K562 (cell line): ENCODE measurements around the gene ZDHHC16. TPM values are rescaled to one million over a fixed set of nuclear protein-coding genes. Genes with fewer than 3 reads are reported as not detected.

Source experiments
- ATAC-seq: fragments of 200-7000 bp; cut with Tn5 transposase; 3 replicates; pipeline ENCODE4 v1.9.1; 2020; ENCODE audit warnings: moderate library complexity
- BruUV-seq: library from RNA; stranded (reverse); fragments of 400-500 nt; replicated peaks from 2 replicates; lab custom pipeline; 2021; lab: Mats Ljungman, UMichigan
- CTCF ChIA-PET: fragments of 300-600 bp; formaldehyde crosslinking; extraction: SDS; loops from one replicate; lab custom pipeline; 2021; ENCODE audit warnings: low intra/inter-chr PET ratio; lab: Yijun Ruan, JAX
- POLR2A ChIA-PET: fragments of 300-600, 350-650 bp; sonication (Branson Sonifier 250); formaldehyde crosslinking; extraction: SDS; loops from one replicate; lab custom pipeline; 2021; ENCODE audit warnings: antibody characterized with exemption, inconsistent platforms; lab: Yijun Ruan, JAX
- DNase-seq, 4 experiments: peaks; one replicate each; pipeline versions ENCODE4 v3.0.0 to v3.0.0-alpha.2; 2011 to 2018; ENCODE audit warnings: low spot score in 3 of 4, mixed read lengths in 3 of 4; ENCODE audit errors: extremely low read depth in 1 of 4
- FAIRE-seq: peaks from 2 replicates; lab custom pipeline; 2011; peaks lifted over from hg19 to GRCh38; lab: Jason Lieb, UNC
- H2AFZ ChIP-seq: 2 replicates; pipeline ENCODE4 v1.6.0; 2011; ENCODE audit warnings: low read depth, low read length, control low read depth, inconsistent platforms
- H3K27ac ChIP-seq: fragments of 200-600 bp; 3 replicates; pipeline ENCODE4 v1.8.0; 2011; ENCODE audit warnings: low read depth, mild to moderate bottlenecking, control low read depth, inconsistent platforms, low read length, moderate library complexity, mixed read lengths; ENCODE audit errors: extremely low read depth
- H3K27me3 ChIP-seq, 2 experiments: fragments of 300-600 bp in 1 of 2; 2 replicates in 1 of 2; 3 replicates in 1 of 2; pipeline versions ENCODE4 v1.6.0 to v1.8.0; 2011; ENCODE audit warnings: inconsistent platforms in 2 of 2, low read length in 2 of 2, mild to moderate bottlenecking in 1 of 2, mixed read lengths in 1 of 2, moderate library complexity in 1 of 2; ENCODE audit not compliant: control insufficient read depth in 2 of 2, insufficient read depth in 2 of 2
- H3K36me3 ChIP-seq: fragments of 300-600 bp; 3 replicates; pipeline ENCODE4 v1.8.0; 2011; ENCODE audit warnings: mild to moderate bottlenecking, low read length, inconsistent platforms; ENCODE audit not compliant: control insufficient read depth, insufficient read depth
- H3K4me1 ChIP-seq, 2 experiments: fragments of 200-600 bp in 1 of 2; replicated peaks in 1 of 2; 2 replicates in 1 of 2; 3 replicates in 1 of 2; pipeline versions ENCODE4 v1.5.1 to v1.8.0; 2011; ENCODE audit warnings: inconsistent platforms in 2 of 2, low read length in 2 of 2, mild to moderate bottlenecking in 1 of 2, mixed read lengths in 1 of 2, moderate library complexity in 1 of 2; ENCODE audit not compliant: control insufficient read depth in 2 of 2, insufficient read depth in 2 of 2
- H3K4me2 ChIP-seq: 2 replicates; pipeline ENCODE4 v1.6.1; 2011; ENCODE audit warnings: low read length, control low read depth, inconsistent platforms, mixed read lengths; ENCODE audit not compliant: insufficient read depth
- H3K4me3 ChIP-seq: fragments of 200-600 bp; sonication (generic), shearing (Covaris generic); 2 replicates; pipeline ENCODE4 v1.5.1; 2016; ENCODE audit warnings: control low read depth, inconsistent platforms
- H3K79me2 ChIP-seq: fragments of 200-600 bp; 3 replicates; pipeline ENCODE4 v1.8.0; 2011; ENCODE audit warnings: low read length, inconsistent platforms; ENCODE audit not compliant: control insufficient read depth, insufficient read depth
- H3K9ac ChIP-seq, 2 experiments: 2 replicates each; pipeline versions ENCODE4 v1.6.0 to v1.6.1; 2011; ENCODE audit warnings: low read depth in 2 of 2, low read length in 2 of 2, control low read depth in 1 of 2, inconsistent platforms in 1 of 2, mild to moderate bottlenecking in 1 of 2, mixed read lengths in 1 of 2; ENCODE audit not compliant: insufficient read depth in 1 of 2
- H3K9me1 ChIP-seq: one replicate; pipeline ENCODE4 v1.6.0; 2011; ENCODE audit warnings: inconsistent platforms, mild to moderate bottlenecking, low read length, moderate library complexity; ENCODE audit not compliant: control insufficient read depth, insufficient read depth
- H3K9me3 ChIP-seq: replicated peaks from 2 replicates; pipeline ENCODE4 v1.5.1; 2011; ENCODE audit warnings: low read depth, low read length, inconsistent platforms; ENCODE audit not compliant: control insufficient read depth, insufficient read depth
- H4K20me1 ChIP-seq: replicated peaks from 2 replicates; pipeline ENCODE4 v1.6.1; 2011; ENCODE audit warnings: low read length, inconsistent platforms, mixed read lengths; ENCODE audit not compliant: control insufficient read depth, insufficient read depth
- ETV6 ChIP-seq, 3 experiments: fragments of 150-350 bp in 1 of 3; sonication (generic) in 1 of 3; formaldehyde crosslinking in 1 of 3; IDR thresholded peaks; 2 replicates each; pipeline versions ENCODE4 v1.6.1 to v1.8.0; 2014 to 2022; ENCODE audit warnings: borderline replicate concordance in 2 of 3, low read depth in 2 of 3, antibody characterized with exemption in 1 of 3, low read length in 1 of 3, mild to moderate bottlenecking in 1 of 3, missing genetic modification reagents in 1 of 3
- GATA2 ChIP-seq: sonication (generic); formaldehyde crosslinking; IDR thresholded peaks from 2 replicates; pipeline ENCODE4 v1.4.0; 2020; ENCODE audit warnings: mild to moderate bottlenecking, missing genetic modification reagents
- HNRNPL ChIP-seq: fragments of 200-400 bp; formaldehyde crosslinking; IDR thresholded peaks from 2 replicates; pipeline ENCODE4 v1.6.1; 2017; ENCODE audit warnings: low read depth, mild to moderate bottlenecking, low read length
- ILK ChIP-seq: fragments of 450-650 bp; IDR thresholded peaks from 2 replicates; pipeline ENCODE4 v1.6.1; 2016; ENCODE audit warnings: missing genetic modification characterization, low read depth, mild to moderate bottlenecking, missing compliant biosample characterization, moderate library complexity, borderline replicate concordance
- NFIC ChIP-seq: fragments of 450-650 bp; IDR thresholded peaks from 2 replicates; pipeline ENCODE4 v1.6.1; 2017; ENCODE audit warnings: mild to moderate bottlenecking, inconsistent platforms
- RB1 ChIP-seq: fragments of 450-650 bp; IDR thresholded peaks from 2 replicates; pipeline ENCODE4 v1.6.1; 2017; ENCODE audit warnings: low read depth, mild to moderate bottlenecking
- RBBP5 ChIP-seq: fragments of 200-600 bp; sonication (generic); IDR thresholded peaks from 2 replicates; pipeline ENCODE4 v1.6.1; 2012; ENCODE audit warnings: borderline replicate concordance, mild to moderate bottlenecking, low read length, control low read depth, inconsistent platforms; ENCODE audit not compliant: insufficient read depth, poor library complexity, severe bottlenecking
- TCF7 ChIP-seq: sonication (generic); IDR thresholded peaks from 2 replicates; pipeline ENCODE4 v1.6.1; 2016; ENCODE audit warnings: antibody characterized with exemption, borderline replicate concordance
- ZNF121 ChIP-seq: sonication (generic); formaldehyde crosslinking; conservative IDR thresholded peaks from 2 replicates; pipeline ENCODE4 v1.8.0; 2022; ENCODE audit warnings: missing genetic modification reagents
- ZNF311 ChIP-seq: fragments of 250-450 bp; sonication (Bioruptor Pico); IDR thresholded peaks from 2 replicates; pipeline ENCODE4 v1.4.0; 2020; ENCODE audit warnings: mild to moderate bottlenecking, moderate library complexity
- ZNF57 ChIP-seq: fragments of 450-650 bp; formaldehyde crosslinking; IDR thresholded peaks from 2 replicates; pipeline ENCODE4 v1.4.0; 2020; ENCODE audit warnings: mild to moderate bottlenecking, moderate library complexity
- WGBS: fragments of 100-300 bp; shearing (Covaris generic); methylation state at CpG from one replicate; pipeline ENCODE4 v1.1.6; 2016; ENCODE audit warnings: low coverage, mixed read lengths; ENCODE audit not compliant: insufficient coverage; ENCODE audit errors: missing lambda C conversion rate; 5-methylcytosine and 5-hydroxymethylcytosine counted together
- in situ Hi-C: fragments of 300-500 bp; cut with MboI; formaldehyde crosslinking; loops from 4 replicates; pipeline ENCODE4 v1.15.0; 2018; ENCODE audit warnings: inconsistent platforms, mixed read lengths
- intact Hi-C: fragments of 100-400 bp; cut with micrococcal nuclease; formaldehyde crosslinking; loops from 2 replicates; pipeline ENCODE4 v1.14.2; 2022
- polyA plus RNA-seq, 8 experiments: library from polyadenylated mRNA; depleted of rRNA in 4 of 8; stranded (reverse) in 5 of 8; unstranded in 3 of 8; fragments of >200 nt; fragmentation: Nextera tagmentation in 2 of 8; fragmentation: Illumina TruSeq in 1 of 8; extraction: Ambion mirVana in 2 of 8; extraction: Trizol in 1 of 8; gene quantifications; 2 replicates each; pipeline versions ENCODE4 v1.2.1 to v1.2.3, GENCODE V29; 2011 to 2014; ENCODE audit warnings: inconsistent platforms in 1 of 8, missing spikeins in 1 of 8
- total RNA-seq, 7 experiments: library from RNA; depleted of rRNA in 6 of 7; stranded (reverse); fragments of >200 nt in 6 of 7; fragmentation: Illumina TruSeq in 2 of 7; extraction: Trizol in 2 of 7; gene quantifications; 2 replicates each; pipeline versions ENCODE4 v1.2.1 to v1.2.3, GENCODE V29; 2011 to 2021; ENCODE audit warnings: low replicate concordance in 1 of 7
- TF ChIP-seq, protein P1 (sequence below): fragments of 250-450 bp; sonication (Bioruptor Pico); IDR thresholded peaks from 2 replicates; pipeline ENCODE4 v1.4.0; 2020; ENCODE audit warnings: mild to moderate bottlenecking, moderate library complexity
- TF ChIP-seq, protein P2 (sequence below): fragments of 450-650 bp; formaldehyde crosslinking; IDR thresholded peaks from 2 replicates; pipeline ENCODE4 v1.4.0; 2022; ENCODE audit warnings: missing genetic modification characterization
- TF ChIP-seq, protein P3 (sequence below), 2 experiments: IDR thresholded peaks in 1 of 2; conservative IDR thresholded peaks in 1 of 2; 2 replicates each; pipeline ENCODE4 v1.6.1; 2016; ENCODE audit warnings: low read depth in 2 of 2, mild to moderate bottlenecking in 1 of 2, missing compliant biosample characterization in 1 of 2, missing genetic modification characterization in 1 of 2, moderate library complexity in 1 of 2

ZDHHC16 gene
- total and polyA plus RNA-seq, 9 of the 15 experiments (the other 6 are each of a cell fraction or from before 2014, with no cell fraction given): 12.5 to 33.8 (median 21.3) TPM

DNA sequence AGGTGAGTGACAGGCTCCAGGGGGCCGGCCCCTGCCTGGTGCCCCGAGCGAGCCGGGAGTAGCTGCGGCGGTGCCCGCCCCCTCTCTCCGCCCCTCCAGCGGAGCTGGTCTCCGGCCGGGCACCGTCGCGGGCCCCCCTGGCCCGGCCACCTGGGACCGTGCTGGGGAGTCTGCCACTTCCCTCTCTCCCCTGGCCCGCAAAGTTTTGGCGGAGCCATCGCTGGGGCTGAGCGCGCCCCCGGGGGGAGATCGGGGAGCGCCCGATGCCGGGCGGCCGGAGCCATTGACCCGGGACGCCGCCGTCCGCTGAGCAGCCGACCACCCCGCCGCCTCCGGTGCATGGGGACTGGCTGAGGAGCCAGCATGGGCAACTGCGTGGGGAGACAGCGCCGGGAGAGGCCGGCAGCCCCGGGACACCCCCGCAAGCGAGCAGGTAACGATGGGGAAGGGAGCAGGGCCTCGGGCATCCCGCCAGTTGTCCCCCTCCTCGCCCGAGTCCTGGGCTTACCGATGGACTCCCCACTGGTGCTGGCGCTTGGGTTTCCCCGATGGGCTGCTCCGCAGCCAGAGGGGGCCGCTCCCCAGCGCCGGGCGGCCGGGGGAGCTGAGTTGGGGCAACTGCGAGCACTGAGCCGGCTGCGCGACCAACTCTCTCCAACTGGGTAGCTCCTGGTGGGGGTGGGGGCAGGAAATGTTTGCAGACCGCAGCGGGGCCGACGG, 53.0 kb downstream of the ZDHHC16 start, which contains the start of gene UBTD1:
Gene UBTD1, plus strand, starts transcription at position 84 of the 720 bp plus-strand sequence. Its CDS starts 280 bp downstream, at position 364.
- H3K4me1 ChIP-seq: peaks cover 5 to 30% of the 10 kb centered on the region in 2 experiments; a peak in 4 of 5 replicates
- peaks cover 6 to 26% of the 10 kb centered on the region in 2 experiments; a peak in 3 of 5 replicates for H3K27me3 ChIP-seq
- H3K9me1 ChIP-seq: no peaks in the 10 kb centered on the region
- ChIA-PET POLR2A (interaction anchor here (1.4 kb wide), 2 partner anchors 10 to 40 kb away, joined by 3 to 4 read pairs; no protein-coding TSS in a partner anchor), CTCF (no interaction called here)
- intact Hi-C loops (no loop called here), in situ Hi-C loops (no loop called here)
- H3K9me3 ChIP-seq: no peaks in the 10 kb centered on the region
- FAIRE-seq (no peak), ATAC-seq (peak; percentile 4), DNase-seq (peak; percentile 17 to 28 (median 25))
- H3K4me2 ChIP-seq: peak within 1 kb of the TSS; percentile 91
- BruUV-seq: no TSS peak
- peak within 1 kb of the TSS; percentile 94 for H3K9ac ChIP-seq
- WGBS: 0% methylated on average over 24 of the region's 66 CpGs
- H3K36me3 ChIP-seq: peaks cover 16% of the 10 kb centered on the region; the same call in 2 of the 3 replicates
- H3K27ac ChIP-seq: peak within 1 kb of the TSS; percentile 94
- H3K79me2 ChIP-seq: peaks cover 42% of the 10 kb centered on the region
- peak within 1 kb of the TSS; percentile 97 for H3K4me3 ChIP-seq
- H2AFZ ChIP-seq: peak within 1 kb of the TSS; percentile 94
- peaks cover 14% of the 10 kb centered on the region; the same call in 1 of the 2 replicates for H4K20me1 ChIP-seq
- TF ChIP-seq ZNF311 (CRISPR knock-in tag): no peak
- TF ChIP-seq RBBP5: no peak
- TF ChIP-seq ILK: no peak
- no peak for TF ChIP-seq ZNF121 (CRISPR knock-in tag)
- TF ChIP-seq TCF7: no peak
- TF ChIP-seq ZNF57: no peak
- TF ChIP-seq ETV6 (IDR thresholded peaks at IDR 0.05; ENCODE audit: borderline replicate concordance in 1 of 2, low read depth in 2 of 2, low read length in 1 of 2): no peak
- no peak for TF ChIP-seq ETV6 (CRISPR knock-in tag; IDR thresholded peaks at IDR 0.05; ENCODE audit: borderline replicate concordance)
- TF ChIP-seq GATA2 (CRISPR knock-in tag): no peak
- peak; percentile 18; the same call in 1 of the 2 replicates for TF ChIP-seq NFIC
- TF ChIP-seq, protein P1, sequence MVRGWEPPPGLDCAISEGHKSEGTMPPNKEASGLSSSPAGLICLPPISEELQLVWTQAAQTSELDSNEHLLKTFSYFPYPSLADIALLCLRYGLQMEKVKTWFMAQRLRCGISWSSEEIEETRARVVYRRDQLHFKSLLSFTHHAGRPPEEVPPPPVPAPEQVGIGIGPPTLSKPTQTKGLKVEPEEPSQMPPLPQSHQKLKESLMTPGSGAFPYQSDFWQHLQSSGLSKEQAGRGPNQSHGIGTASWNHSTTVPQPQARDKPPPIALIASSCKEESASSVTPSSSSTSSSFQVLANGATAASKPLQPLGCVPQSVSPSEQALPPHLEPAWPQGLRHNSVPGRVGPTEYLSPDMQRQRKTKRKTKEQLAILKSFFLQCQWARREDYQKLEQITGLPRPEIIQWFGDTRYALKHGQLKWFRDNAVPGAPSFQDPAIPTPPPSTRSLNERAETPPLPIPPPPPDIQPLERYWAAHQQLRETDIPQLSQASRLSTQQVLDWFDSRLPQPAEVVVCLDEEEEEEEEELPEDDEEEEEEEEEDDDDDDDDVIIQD (CRISPR knock-in tag): no peak
- 0 out of 2 replicates have a peak, but pooled peaks have one; percentile 22 for TF ChIP-seq HNRNPL
- TF ChIP-seq RB1: 0 out of 2 replicates have a peak, but pooled peaks have one; percentile 16
- TF ChIP-seq, protein P2, sequence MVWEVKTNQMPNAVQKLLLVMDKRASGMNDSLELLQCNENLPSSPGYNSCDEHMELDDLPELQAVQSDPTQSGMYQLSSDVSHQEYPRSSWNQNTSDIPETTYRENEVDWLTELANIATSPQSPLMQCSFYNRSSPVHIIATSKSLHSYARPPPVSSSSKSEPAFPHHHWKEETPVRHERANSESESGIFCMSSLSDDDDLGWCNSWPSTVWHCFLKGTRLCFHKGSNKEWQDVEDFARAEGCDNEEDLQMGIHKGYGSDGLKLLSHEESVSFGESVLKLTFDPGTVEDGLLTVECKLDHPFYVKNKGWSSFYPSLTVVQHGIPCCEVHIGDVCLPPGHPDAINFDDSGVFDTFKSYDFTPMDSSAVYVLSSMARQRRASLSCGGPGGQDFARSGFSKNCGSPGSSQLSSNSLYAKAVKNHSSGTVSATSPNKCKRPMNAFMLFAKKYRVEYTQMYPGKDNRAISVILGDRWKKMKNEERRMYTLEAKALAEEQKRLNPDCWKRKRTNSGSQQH (CRISPR knock-in tag): no peak
- TF ChIP-seq, protein P3, sequence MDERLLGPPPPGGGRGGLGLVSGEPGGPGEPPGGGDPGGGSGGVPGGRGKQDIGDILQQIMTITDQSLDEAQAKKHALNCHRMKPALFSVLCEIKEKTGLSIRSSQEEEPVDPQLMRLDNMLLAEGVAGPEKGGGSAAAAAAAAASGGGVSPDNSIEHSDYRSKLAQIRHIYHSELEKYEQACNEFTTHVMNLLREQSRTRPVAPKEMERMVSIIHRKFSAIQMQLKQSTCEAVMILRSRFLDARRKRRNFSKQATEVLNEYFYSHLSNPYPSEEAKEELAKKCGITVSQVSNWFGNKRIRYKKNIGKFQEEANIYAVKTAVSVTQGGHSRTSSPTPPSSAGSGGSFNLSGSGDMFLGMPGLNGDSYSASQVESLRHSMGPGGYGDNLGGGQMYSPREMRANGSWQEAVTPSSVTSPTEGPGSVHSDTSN (CRISPR knock-in tag; IDR thresholded peaks at IDR 0.05; ENCODE audit: low read depth): peak; percentile 50; the same call in 1 of the 2 replicates
- TF ChIP-seq, protein P3 (tag; conservative IDR thresholded peaks at IDR 0.05; ENCODE audit: low read depth): no peak
